ENCODE measurements around the gene OR5V1.
"Not testable (repeated sequence)": the region's sequence is repeated elsewhere in the genome, so short reads cannot be mapped to it uniquely, and the experiment has no call there.

Gene OR5V1

GRCh38 chr6:29368765-29369164 is at the start of gene OR5V1:
TSS of gene OR5V1 (minus strand) at chr6:29368865. CDS start at chr6:29356195, 12,670 bp downstream.
- no peak for DNase-seq

GRCh38 chr6:29414588-29414987 is 45.9 kb upstream of the OR5V1 start, which contains the start of gene OR12D1:
TSS of gene OR12D1 (plus strand) at chr6:29414928.
- no peak for DNase-seq

DNA sequence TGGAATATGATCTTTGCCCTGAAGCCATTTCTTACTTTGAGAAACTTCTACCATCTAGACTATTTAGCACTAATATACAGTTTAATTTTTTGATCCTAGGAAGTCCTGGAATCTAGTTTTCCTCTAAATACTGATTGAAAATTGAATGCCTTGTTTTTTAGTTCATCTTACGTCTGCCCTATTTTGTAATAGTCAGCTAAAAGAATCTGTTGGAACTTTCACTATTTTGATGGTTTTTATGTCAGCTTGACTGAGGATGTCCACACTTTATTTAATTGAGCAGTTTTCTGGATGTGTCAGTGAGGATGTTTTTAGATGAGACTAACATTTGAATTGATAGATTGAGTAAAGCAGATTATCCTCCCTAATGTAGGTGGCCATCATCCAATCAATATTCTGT is 35.1 kb upstream of the OR5V1 start:
- DNase-seq: no peak

DNA sequence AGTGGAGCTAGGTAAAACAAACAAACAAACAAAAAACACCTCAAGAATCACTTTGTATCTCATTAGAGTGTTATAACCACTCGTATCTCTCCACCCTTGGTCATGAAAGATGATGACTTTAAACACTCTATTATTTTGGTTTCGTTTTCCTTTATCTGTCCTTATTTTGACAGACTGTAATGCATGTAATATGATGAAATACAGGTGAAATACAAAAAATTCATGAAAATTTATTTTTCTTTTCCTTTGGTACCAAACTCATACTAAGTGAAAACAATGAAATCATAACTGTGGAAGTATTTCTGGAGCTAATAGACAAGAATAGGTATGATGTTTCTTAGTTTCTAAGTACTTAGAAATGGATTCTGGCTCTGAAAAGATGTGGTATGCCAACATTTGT is 30.9 kb upstream of the OR5V1 start:
- DNase-seq: no peak

DNA sequence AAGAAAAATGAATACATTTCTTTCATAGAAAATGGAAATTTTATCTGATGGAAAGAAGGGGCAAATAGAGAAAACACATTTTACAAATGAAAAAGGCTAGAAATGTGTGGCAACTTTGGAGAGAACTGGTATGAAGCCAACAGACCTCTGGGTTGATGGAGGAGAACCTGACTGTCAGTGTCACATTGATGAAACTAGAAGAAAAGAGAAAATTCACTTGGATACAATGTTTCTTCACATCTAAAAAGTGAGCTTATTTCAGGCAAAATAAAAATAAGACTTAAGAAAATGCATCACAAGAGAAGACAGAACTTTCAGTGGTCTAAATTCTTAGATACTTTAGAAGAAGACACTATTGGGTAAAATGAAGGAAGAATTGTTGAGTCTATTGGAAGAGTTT is 26.7 kb upstream of the OR5V1 start, which contains the start of gene OR12D2:
Gene OR12D2, plus strand, starts transcription at position 301 of the 400 bp plus-strand sequence. CDS start 1,069 bp downstream, outside the sequence.
- no peak for DNase-seq

DNA sequence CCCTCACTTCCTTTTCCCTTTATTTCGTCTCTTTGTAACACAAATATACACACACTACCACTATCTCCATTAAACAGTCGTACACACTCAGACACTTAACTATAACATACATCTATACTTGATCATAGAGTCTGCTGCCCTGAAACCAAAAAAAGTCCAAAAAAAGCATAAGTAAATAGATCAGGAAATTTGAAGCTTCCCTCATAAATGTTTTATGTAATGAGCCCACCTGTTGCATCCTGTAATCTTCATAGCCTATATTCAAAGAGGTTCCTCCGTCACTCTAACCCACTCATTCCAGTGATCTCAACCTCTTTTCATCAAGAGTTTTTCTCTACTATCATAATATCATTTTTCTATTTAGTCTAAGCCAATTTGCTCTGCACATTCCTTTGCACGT is 19.9 kb upstream of the OR5V1 start:
- no peak for DNase-seq

GRCh38 chr6:29376003-29376402 is 7.3 kb upstream of the OR5V1 start:
- DNase-seq: no peak

- no peak for DNase-seq
These were observed 6.5 kb upstream of the OR5V1 start, which contains the start of gene OR12D3 for GRCh38 chr6:29375191-29375590. TSS of gene OR12D3 (minus strand) at chr6:29375291. CDS start at chr6:29375287, 4 bp downstream.

DNA sequence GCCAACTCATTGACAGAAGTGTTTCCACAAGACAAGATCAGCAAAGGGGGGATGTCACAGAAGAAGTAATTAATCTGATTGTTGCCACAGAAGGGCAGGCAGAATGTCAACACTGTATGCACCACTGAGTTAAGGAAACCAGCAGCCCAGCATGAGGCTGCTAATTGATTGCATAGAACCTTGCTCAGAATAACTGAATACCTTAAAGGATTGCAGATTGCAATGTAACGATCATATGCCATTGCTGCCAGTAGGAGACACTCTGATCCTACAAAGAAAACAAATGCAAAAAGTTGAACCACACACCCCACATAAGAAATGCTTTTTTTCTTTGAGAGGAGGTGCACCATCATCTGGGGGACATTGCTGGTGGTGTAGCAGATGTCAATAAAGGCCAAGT is 13.1 kb downstream of the OR5V1 start:
- DNase-seq: no peak

GRCh38 chr6:29354980-29355379 is 13.7 kb downstream of the OR5V1 start:
- no peak for DNase-seq

DNA sequence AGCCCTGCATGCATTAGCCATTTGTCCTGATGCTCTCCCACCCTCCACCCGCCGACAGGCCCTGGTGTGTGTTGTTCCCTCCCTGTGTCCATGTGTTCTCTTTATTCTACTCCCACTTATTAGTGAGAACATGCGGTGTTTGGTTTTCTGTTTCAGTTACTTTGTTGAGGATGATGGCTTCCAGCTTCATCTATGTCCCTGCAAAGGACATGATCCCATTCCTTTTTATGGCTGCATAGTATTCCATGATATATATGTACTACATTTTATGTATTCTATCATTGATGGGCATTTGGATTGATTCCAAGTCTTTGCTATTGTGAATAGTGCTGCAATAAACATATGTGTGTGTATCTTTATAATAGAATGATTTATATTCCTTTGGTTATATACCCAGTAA is 19.3 kb downstream of the OR5V1 start:
- DNase-seq: not testable (repeated sequence)

- DNase-seq: no peak
These were observed 23.3 kb downstream of the OR5V1 start for GRCh38 chr6:29345380-29345779.

GRCh38 chr6:29336269-29336668 is 32.4 kb downstream of the OR5V1 start:
- DNase-seq: no peak

- DNase-seq: no peak
These were observed 36.0 kb downstream of the OR5V1 start for GRCh38 chr6:29332676-29333075.

GRCh38 chr6:29325777-29326176 is 42.9 kb downstream of the OR5V1 start:
- no peak for DNase-seq

GRCh38 chr6:29323332-29323731 is 45.3 kb downstream of the OR5V1 start:
- DNase-seq: not testable (repeated sequence)

DNA sequence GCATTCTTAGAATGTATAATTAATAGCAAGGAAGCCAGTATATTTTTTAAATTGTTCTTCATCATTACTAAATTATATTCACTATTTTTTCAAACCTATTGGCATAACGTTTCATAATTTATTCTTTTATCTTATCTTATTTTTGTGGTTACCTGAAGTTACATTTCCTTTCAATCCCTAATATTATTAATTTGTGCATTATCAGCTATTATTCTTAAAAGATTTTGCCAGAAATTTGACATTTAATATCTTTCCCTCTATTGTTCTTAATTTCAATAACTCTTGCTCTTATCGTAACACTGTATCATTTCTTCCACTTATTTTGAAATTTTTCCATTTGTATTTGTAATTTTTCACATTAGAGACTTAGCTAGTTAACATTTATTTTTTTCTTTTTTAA is 48.7 kb downstream of the OR5V1 start:
- DNase-seq: no peak

All from hypothalamus (tissue), 51 donors.